Fibroblast of skin of left biceps (primary cell): ENCODE data around the gene POU2AF3.

Experiments
- DNase-seq, 2 experiments: peaks; one replicate each; pipeline ENCODE4 v3.0.0-alpha.2; 2013; ENCODE audit warnings: low read depth in 2 of 2

The POU2AF3 gene

DNA sequence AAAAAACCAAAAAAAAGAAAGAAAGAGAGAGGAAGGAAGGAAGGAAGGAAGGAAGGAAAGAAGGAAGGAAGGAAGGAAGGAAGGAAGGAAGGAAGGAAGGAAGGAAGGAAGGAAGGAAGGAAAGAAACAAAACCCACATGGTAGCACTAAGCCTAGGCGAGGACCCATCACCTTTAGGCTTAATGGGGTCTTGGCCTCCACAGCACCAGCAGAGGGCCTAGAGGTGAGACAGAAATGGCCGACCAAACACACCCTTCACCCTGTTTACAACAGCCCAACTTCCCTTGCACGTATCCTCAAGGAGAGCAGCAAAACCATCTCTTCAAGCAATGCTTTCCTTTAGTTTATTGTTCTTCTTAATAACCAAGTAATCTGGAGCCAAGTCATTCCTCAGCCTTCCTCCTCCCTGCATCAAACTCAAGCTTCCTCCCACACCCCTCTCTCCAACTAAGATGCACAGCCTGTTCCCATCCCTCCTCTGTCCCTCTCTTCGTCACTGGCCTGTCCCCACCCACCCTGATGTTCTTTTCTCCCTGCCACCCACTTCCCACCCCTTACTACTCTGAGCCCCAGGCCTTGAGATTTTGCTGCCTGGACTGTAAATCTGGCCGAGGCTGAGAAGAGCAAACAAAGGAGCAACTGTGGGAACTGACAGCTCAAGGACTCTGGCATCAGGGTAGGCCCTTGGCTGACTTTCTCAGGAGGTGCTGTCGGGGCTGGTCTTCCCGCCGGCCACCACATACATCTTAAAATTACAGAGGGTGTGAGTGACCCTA lies 54.8 kb downstream of the POU2AF3 start:
- DNase-seq, result no peak

DNA sequence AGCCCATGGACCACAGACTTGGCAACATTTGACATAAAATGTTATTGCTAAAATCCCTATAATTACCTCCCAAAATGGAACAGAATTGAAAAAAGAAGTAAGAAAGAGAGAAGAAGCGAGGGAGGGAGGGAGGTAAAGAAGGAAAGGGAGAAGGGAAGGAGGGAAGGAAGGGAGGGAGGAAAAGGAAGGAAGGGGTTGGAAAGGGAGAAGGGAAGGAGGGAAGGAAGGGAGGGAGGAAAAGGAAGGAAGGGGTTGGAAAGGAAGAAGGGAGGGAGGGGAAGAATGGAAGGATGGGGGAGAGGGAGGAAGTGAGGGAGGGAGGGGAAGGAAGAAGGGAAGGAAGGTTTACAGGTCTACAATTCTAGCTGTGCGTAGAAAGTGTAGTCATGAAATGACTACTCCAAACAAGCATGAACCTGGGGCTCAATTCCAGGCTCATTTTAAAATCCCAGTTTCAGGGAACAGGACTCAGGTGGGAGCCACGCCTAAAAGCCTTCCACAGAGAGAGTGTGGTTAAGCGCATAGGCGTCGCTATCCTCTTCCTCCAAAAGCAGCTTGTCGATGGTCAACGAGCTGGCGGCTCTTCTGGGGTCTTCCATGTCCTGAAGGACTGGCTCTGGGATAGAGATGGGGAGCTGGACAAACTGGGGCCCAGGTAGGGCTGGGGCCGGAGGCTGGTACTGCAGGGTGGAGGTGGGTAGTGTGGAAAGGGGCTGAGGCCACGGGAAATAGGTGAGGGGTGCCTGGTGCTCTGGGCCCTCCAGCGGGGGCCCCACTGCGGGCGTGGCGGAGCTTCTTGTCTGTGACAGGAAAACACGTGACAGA lies 55.6 kb downstream of the POU2AF3 start:
- no peak for DNase-seq

DNA sequence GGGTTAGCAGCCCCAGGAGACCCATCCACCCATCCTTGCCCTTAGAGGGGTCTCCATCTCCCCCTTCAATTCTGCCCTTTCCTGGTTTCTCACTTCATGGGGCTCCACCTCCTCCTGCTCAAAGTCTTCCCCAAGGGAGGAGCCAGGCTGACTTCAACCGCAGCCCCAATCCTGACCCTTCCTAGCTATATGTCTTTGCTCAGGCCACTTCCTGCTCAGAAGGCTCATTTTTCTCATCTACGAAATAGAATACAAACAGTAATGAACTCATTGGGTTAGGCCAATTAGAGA lies 56.2 kb downstream of the POU2AF3 start:
- no peak for DNase-seq

DNA sequence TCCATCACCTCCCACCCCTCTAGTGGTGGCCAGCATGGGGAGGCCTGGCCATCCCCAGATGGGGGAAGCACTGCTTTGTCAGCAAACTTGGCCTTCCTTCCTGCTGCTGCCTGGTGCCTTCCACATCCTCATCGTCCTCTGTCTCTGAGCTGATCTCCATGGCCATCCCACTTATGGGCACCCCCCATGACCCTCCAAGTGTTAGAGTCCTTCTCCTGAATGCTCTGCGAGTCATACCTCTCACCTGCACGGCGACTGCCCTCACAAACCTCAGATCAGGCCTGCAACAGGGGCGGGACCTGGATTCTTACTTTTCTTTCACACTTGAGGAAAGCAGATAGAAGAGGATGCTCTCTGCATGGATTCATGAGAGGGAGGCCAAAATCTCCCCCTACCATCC lies 56.8 kb downstream of the POU2AF3 start:
- no peak for DNase-seq

DNA sequence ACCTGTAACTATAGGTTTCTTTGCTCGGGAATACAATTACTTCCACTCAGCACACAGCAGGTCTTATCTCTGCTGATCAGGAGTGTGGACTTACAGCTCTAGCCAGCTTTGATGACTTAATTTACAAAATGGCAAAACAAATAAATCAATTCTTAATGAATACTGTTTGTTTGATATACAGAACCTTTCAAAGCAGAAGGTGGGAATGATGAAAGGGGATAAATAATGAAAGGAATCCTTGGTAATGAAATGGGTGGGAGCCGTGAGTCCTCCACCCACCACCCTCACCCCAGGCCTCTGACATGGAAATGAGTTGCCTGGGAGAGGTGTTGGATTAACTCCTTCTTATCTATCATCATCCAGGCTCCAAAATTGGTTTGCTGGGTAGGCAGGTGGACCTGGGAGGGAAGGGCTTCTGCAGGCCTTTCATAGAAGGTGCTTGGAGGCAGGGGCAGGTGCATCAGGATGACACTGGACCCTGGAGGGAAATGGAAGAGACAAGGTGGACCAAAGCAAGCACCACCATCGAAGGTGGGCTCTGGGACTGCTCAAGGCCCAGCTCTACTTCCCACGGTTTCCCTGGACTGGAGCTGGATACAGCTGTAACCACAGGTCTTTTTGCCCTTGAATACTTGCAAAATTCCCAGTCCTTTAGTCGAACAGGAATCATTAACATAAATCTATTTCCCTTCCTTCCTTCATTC lies 57.8 kb downstream of the POU2AF3 start:
- DNase-seq, result no peak

DNA sequence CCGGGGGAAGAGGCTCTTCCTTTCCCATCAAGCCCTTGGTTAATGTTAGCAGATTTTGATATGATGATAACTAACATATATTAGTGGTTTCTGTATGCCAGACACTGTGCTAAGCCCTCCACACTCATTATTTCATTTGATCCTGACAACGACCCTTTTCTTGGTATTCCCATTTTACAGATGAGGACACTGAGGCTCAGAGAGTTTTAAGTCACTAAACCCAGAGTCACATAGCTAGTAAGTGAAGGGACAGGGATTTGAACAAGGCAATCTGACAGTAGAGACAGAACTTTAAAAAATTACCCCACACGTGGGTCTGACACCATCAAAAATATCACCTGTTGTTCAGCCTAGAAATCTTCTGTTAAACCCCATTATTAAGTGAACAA lies 58.3 kb downstream of the POU2AF3 start:
- no peak for DNase-seq

DNA sequence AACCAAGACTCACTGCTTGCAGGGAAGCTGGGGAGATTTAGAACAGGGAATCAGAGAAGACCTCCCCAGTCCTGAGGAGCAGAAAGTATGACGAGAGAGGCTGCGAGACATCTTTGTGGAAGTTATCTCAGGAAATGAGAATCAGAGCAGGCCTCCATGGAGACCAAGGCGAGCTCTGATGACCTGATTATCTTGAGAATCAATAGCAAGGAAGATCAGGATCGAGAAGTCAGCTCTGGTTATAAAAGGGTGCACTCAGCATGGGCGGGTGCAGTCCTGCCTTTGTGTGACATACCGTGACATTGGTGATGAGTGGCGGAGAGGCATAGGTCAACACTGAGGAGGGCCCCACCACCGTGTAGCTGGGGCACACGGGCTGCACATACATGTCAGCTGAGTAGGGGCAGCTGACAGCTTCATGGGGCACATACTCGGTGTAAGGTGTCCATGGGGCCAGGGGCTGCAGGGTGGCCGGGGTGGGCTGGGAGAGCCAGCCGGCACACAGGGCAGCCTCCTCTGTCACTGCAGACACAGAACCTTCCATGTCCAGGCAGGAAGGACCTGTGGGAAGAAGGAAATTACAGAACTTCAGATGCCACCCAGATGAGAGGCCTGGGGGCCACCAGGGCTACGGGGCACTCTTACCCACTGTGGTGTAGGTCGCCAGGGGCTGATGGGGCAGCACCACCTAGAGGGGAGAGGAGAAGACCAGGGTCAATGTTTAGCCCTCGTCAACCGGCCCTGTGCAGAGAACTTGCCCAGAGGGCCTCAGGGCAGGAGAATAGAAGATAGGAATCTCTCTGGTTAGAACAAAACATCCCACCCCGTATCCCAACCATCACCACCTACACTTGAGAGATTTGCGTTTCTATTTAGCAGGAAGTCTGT lies 59.0 kb downstream of the POU2AF3 start:
- no peak for DNase-seq
